Stimulated activated CD8-positive, alpha-beta memory T cell treated with anti-CD3 and anti-CD28 coated beads, Interleukin-15, amount 100 ng/mL, for 24 hours (primary cell): ENCODE measurements around the gene SELENOW.
A peak's percentile ranks its signal among the peaks of the same experiment; 100 is the strongest.
"Not testable (repeated sequence)": the region's sequence is repeated elsewhere in the genome, so short reads cannot be mapped to it uniquely, and the experiment has no call there.

Experiments
- DNase-seq: peaks from one replicate; pipeline ENCODE4 v3.0.0-alpha.2; 2020; ENCODE audit warnings: low read depth

SELENOW gene

GRCh38 chr19:47786566-47786965, 8.1 kb downstream of the SELENOW start:
- no peak for DNase-seq

GRCh38 chr19:47787307-47787706, 8.8 kb downstream of the SELENOW start:
- not testable (repeated sequence) for DNase-seq

GRCh38 chr19:47789811-47790210, 11.3 kb downstream of the SELENOW start:
- DNase-seq, result not testable (repeated sequence)

- DNase-seq, result peak; percentile 83
Measured at GRCh38 chr19:47790398-47790814, 11.9 kb downstream of the SELENOW start.

GRCh38 chr19:47792616-47793015, 14.1 kb downstream of the SELENOW start:
- DNase-seq, result no peak

- no peak for DNase-seq
Measured at GRCh38 chr19:47794526-47794925, 16.0 kb downstream of the SELENOW start.

- DNase-seq, result no peak
Measured at GRCh38 chr19:47796785-47797184, 18.3 kb downstream of the SELENOW start.

- no peak for DNase-seq
Measured at GRCh38 chr19:47797996-47798903, 19.7 kb downstream of the SELENOW start.

- DNase-seq, result no peak
Measured at GRCh38 chr19:47798904-47799266, 20.4 kb downstream of the SELENOW start.

- no peak for DNase-seq
Measured at GRCh38 chr19:47801270-47801669, 22.8 kb downstream of the SELENOW start.

GRCh38 chr19:47802521-47803043, 24.1 kb downstream of the SELENOW start:
- no peak for DNase-seq

- DNase-seq, result not testable (repeated sequence)
Measured at GRCh38 chr19:47803148-47803547, 24.6 kb downstream of the SELENOW start.

- not testable (repeated sequence) for DNase-seq
Measured at GRCh38 chr19:47803671-47804070, 25.2 kb downstream of the SELENOW start.

GRCh38 chr19:47804451-47804850, 25.9 kb downstream of the SELENOW start, which contains the start of gene TPRX1:
Gene TPRX1, minus strand, starts transcription at chr19:47804551. Its CDS starts 12 bp downstream, at chr19:47804539.
- DNase-seq, result not testable (repeated sequence)

GRCh38 chr19:47805313-47805712, 26.8 kb downstream of the SELENOW start:
- DNase-seq, result no peak

GRCh38 chr19:47806435-47806834, 27.9 kb downstream of the SELENOW start:
- DNase-seq, result no peak

GRCh38 chr19:47813304-47813994, 34.9 kb downstream of the SELENOW start:
- peak; percentile 64 for DNase-seq

GRCh38 chr19:47813995-47814328, 35.5 kb downstream of the SELENOW start:
- no peak for DNase-seq

- not testable (repeated sequence) for DNase-seq
Measured at GRCh38 chr19:47816270-47816669, 37.8 kb downstream of the SELENOW start.

GRCh38 chr19:47818221-47818620, 39.7 kb downstream of the SELENOW start:
- DNase-seq, result not testable (repeated sequence)

- no peak for DNase-seq
Measured at GRCh38 chr19:47819858-47820257, 41.4 kb downstream of the SELENOW start.

GRCh38 chr19:47820410-47820809, 41.9 kb downstream of the SELENOW start:
- no peak for DNase-seq

- no peak for DNase-seq
Measured at GRCh38 chr19:47821460-47822020, 43.0 kb downstream of the SELENOW start, which contains the start of gene CRX. Gene CRX, plus strand, starts transcription at chr19:47821937. Its CDS starts 12,507 bp downstream, at chr19:47834444.
